T-cell (primary cell): ENCODE results near the gene HSH2D. TPM values are rescaled to one million over a fixed set of nuclear protein-coding genes. Genes with fewer than 3 reads are reported as not detected.
"Not testable (repeated sequence)": the region's sequence is repeated elsewhere in the genome, so short reads cannot be mapped to it uniquely, and the experiment has no call there.

Experiments used
- ATAC-seq, 4 experiments: fragments of 200-7000 bp in 3 of 4; fragments of 150-1000 bp in 1 of 4; cut with Tn5 transposase; replicated peaks in 1 of 4; 1 replicate in 3 of 4; 2 replicates in 1 of 4; pipeline ENCODE4 v1.10.0; 2021; ENCODE audit warnings: moderate library complexity in 3 of 4, mild to moderate bottlenecking in 2 of 4, moderate number of reproducible peaks in 1 of 4
- CTCF ChIA-PET, 2 donors: fragments of 300-600 bp; sonication (Branson Sonifier 250); formaldehyde crosslinking; loops; one replicate each; lab custom pipeline; 2022; ENCODE audit warnings: antibody characterized with exemption in 2 of 2; lab: Charles Lee
- POLR2A ChIA-PET, 2 donors: fragments of 300-600 bp; sonication (Branson Sonifier 250); formaldehyde crosslinking; loops; one replicate each; lab custom pipeline; 2022; ENCODE audit warnings: antibody characterized with exemption in 2 of 2; lab: Charles Lee
- DNase-seq, 35 experiments: peaks; one replicate each; pipeline versions ENCODE4 v3.0.0 to v3.0.0-alpha.2; 2013 to 2023
- H3K27ac ChIP-seq: one replicate; pipeline ENCODE4 v1.5.1; 2013; ENCODE audit warnings: low read length
- H3K27me3 ChIP-seq, 2 experiments: replicated peaks in 1 of 2; 1 replicate in 1 of 2; 2 replicates in 1 of 2; pipeline versions ENCODE4 v1.6.1 to v1.7.0; 2013; ENCODE audit warnings: low read length in 1 of 2, mixed read lengths in 1 of 2; ENCODE audit not compliant: control insufficient read depth in 2 of 2, insufficient read depth in 2 of 2; ENCODE audit errors: extremely low read depth in 1 of 2
- H3K36me3 ChIP-seq, 2 donors: 1 replicate in 1 of 2; 2 replicates in 1 of 2; pipeline versions ENCODE4 v1.6.1 to v1.7.0; 2013; ENCODE audit warnings: low read length in 1 of 2; ENCODE audit not compliant: control insufficient read depth in 2 of 2, insufficient read depth in 1 of 2; ENCODE audit errors: extremely low read depth in 1 of 2
- H3K4me1 ChIP-seq, 2 experiments: 1 replicate in 1 of 2; 2 replicates in 1 of 2; pipeline versions ENCODE4 v1.6.1 to v1.7.0; 2013; ENCODE audit warnings: low read length in 2 of 2, mixed read lengths in 1 of 2; ENCODE audit not compliant: insufficient read depth in 2 of 2, control insufficient read depth in 1 of 2; ENCODE audit errors: extremely low read depth in 1 of 2
- H3K4me3 ChIP-seq, 2 donors: 1 replicate in 1 of 2; 2 replicates in 1 of 2; pipeline versions ENCODE4 v1.5.1 to v1.7.0; 2013; ENCODE audit warnings: mild to moderate bottlenecking in 2 of 2, low read length in 1 of 2, moderate library complexity in 1 of 2; ENCODE audit not compliant: control insufficient read depth in 1 of 2; ENCODE audit errors: extremely low read depth in 1 of 2
- H3K9me3 ChIP-seq: 2 replicates; pipeline ENCODE4 v1.7.0; 2013
- H3K27ac Mint-ChIP-seq, 2 donors: one replicate each; pipeline ENCODE4 v1.8.0; 2020 to 2021; ENCODE audit warnings: mild to moderate bottlenecking in 2 of 2, mixed read lengths in 2 of 2
- H3K27me3 Mint-ChIP-seq, 2 donors: one replicate each; pipeline ENCODE4 v1.8.0; 2021 to 2022; ENCODE audit warnings: mixed read lengths in 2 of 2
- H3K36me3 Mint-ChIP-seq: one replicate; pipeline ENCODE4 v1.8.0; 2021; ENCODE audit warnings: mixed read lengths
- H3K4me1 Mint-ChIP-seq, 3 donors: one replicate each; pipeline ENCODE4 v1.8.0; 2020 to 2022; ENCODE audit warnings: mixed read lengths in 3 of 3, mild to moderate bottlenecking in 1 of 3
- H3K4me3 Mint-ChIP-seq, 3 donors: one replicate each; pipeline ENCODE4 v1.8.0; 2020 to 2022; ENCODE audit warnings: mild to moderate bottlenecking in 3 of 3, mixed read lengths in 3 of 3, moderate library complexity in 3 of 3
- H3K9me3 Mint-ChIP-seq, 3 donors: one replicate each; pipeline ENCODE4 v1.8.0; 2020 to 2022; ENCODE audit warnings: mixed read lengths in 3 of 3
- WGBS: methylation state at CpG from one replicate; pipeline ENCODE4 v1.1.5; 2013; ENCODE audit warnings: missing lambda C conversion rate; ENCODE audit not compliant: insufficient coverage; 5-methylcytosine and 5-hydroxymethylcytosine counted together
- total RNA-seq, 35 experiments: library from RNA in 6 of 35; stranded (reverse) in 6 of 35; fragments of 120-200 nt in 1 of 35; gene quantifications; one replicate each; pipeline versions ENCODE4 v1.2.1 to v1.2.4 and lab custom pipeline; 2013 to 2026

The HSH2D gene
- total RNA-seq, 5 donors from 2014 or later (not counting 1 experiment from before 2014, with no cell fraction given): 23.5 to 37.0 (median 28.5) TPM

DNA sequence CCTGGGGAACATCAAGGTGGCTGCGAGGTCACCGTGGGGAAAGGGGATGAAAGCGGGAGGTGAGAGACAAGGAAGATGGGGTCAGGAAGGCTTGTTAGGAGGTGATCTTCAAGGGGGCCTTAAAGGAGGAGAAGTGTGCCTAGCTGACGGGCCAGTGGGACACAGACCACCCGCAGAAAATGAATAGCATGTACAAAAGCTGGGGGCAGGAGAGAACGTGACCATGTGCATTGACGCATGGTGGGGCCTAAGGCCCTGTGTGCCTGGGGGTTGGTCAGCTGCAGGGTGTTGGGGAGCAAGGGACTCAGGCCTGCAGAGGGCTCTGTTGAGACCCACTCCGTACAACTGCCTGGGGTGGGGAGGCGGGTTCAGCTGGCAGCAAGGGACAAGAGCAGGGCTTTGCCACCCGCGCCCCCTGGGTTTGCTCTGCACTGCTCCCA, 25.9 kb upstream of the HSH2D start:
- Mint-ChIP-seq H3K4me1 (peaks cover 45 to 64% (median 62%) of the 10 kb centered on the region in 3 donors), H3K36me3 (peaks cover 40% of the 10 kb centered on the region), H3K27me3 (no peaks in the 10 kb centered on the region), H3K4me3 (peak overlapping the region in 1 of 3 donors; percentile 18), H3K9me3 (no peaks in the 10 kb centered on the region), H3K27ac (peak overlapping the region; percentile 86 to 95)
- ATAC-seq: no peak
- peak overlapping the region; percentile 73 for H3K27ac ChIP-seq
- ChIA-PET POLR2A (interaction anchor here in 1 of 2 donors (0.5 kb wide), 1 partner anchor 30 kb away, joined by 4 read pairs; no protein-coding TSS in a partner anchor), CTCF (no interaction called here)
- DNase-seq: no peak
- 86% methylated on average over 11 of the region's 11 CpGs for WGBS
- H3K9me3 ChIP-seq: no peaks in the 10 kb centered on the region
- H3K27me3 ChIP-seq: no peaks in the 10 kb centered on the region
- no peak overlapping the region for H3K4me3 ChIP-seq
- peaks cover 0 to 71% of the 10 kb centered on the region in 2 experiments for H3K4me1 ChIP-seq
- peaks cover 27 to 62% of the 10 kb centered on the region in 2 donors for H3K36me3 ChIP-seq

- WGBS: 29% methylated on average over 6 of the region's 12 CpGs
- Mint-ChIP-seq H3K4me1 (peaks cover 41 to 56% (median 55%) of the 10 kb centered on the region in 3 donors), H3K36me3 (peaks cover 38% of the 10 kb centered on the region), H3K9me3 (no peaks in the 10 kb centered on the region), H3K27me3 (no peaks in the 10 kb centered on the region), H3K4me3 (peak overlapping the region; percentile 18 to 31 (median 19)), H3K27ac (peak overlapping the region; percentile 86 to 95)
- Histone ChIP-seq H3K27ac (peak overlapping the region; percentile 73), H3K4me1 (peaks cover 0 to 62% of the 10 kb centered on the region in 2 experiments), H3K4me3 (no peak overlapping the region), H3K27me3 (no peaks in the 10 kb centered on the region), H3K36me3 (peaks cover 36 to 66% of the 10 kb centered on the region in 2 donors), H3K9me3 (no peaks in the 10 kb centered on the region)
- DNase-seq: peak in 4 of 35 experiments; percentile 8 to 58 (median 24)
- ATAC-seq: peak; percentile 30 to 59 (median 42)
- CTCF ChIA-PET: no interaction called here
- POLR2A ChIA-PET: no interaction called here
Observed at GRCh38 chr19:16118489-16119033, 24.9 kb upstream of the HSH2D start.

GRCh38 chr19:16119075-16119857, 24.2 kb upstream of the HSH2D start:
- not testable (repeated sequence) for H3K4me3 ChIP-seq
- H3K4me1 Mint-ChIP-seq: peaks cover 37 to 51% (median 50%) of the 10 kb centered on the region in 3 donors

DNA sequence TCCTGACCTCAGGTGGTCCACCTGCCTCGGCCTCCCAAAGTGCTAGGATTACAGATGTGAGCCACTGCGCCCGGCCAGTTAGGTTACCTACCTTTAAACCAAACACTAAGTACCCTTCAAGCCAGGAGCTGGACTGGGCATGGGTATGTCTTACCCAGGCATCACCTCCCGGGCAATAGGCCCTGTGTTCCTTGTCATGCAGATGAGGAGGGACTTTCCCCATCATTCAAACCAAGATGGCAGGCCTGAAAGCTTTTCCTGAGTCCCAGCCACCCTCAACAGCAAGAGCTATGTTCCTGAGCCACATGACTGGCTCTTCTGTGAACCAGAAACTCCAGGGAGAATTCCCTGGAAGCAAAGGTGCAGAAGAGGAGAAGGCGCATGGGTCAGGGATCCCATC, 22.3 kb upstream of the HSH2D start:
- POLR2A ChIA-PET: no interaction called here

More at GRCh38 chr19:16119075-16119857, 24.2 kb upstream of the HSH2D start:
- peaks cover 0 to 59% of the 10 kb centered on the region in 2 experiments for H3K4me1 ChIP-seq
- not testable (repeated sequence) for H3K27me3 ChIP-seq, H3K27me3 Mint-ChIP-seq, H3K9me3 Mint-ChIP-seq, H3K9me3 ChIP-seq
- WGBS: 54% methylated on average over 10 of the region's 19 CpGs
- peaks cover 40% of the 10 kb centered on the region for H3K36me3 Mint-ChIP-seq
- H3K27ac Mint-ChIP-seq: peak overlapping the region; percentile 86 to 95
- POLR2A ChIA-PET: interaction anchor here in 1 of 2 donors (0.6 kb wide), 1 partner anchor 119 kb away, joined by 4 read pairs; no protein-coding TSS in a partner anchor
- H3K36me3 ChIP-seq: peaks cover 42 to 73% of the 10 kb centered on the region in 2 donors
- H3K27ac ChIP-seq: peak overlapping the region; percentile 73
- DNase-seq (peak in 2 of 35 experiments; percentile 27 to 71), ATAC-seq (peak; percentile 58 to 70 (median 68))
- CTCF ChIA-PET: interaction anchor here in 1 of 2 donors (0.7 kb wide), 1 partner anchor 37 kb away, joined by 4 read pairs; no protein-coding TSS in a partner anchor
- peak overlapping the region; percentile 42 to 75 (median 57) for H3K4me3 Mint-ChIP-seq

GRCh38 chr19:16121967-16122366, 21.5 kb upstream of the HSH2D start:
- Histone ChIP-seq H3K9me3 (no peaks in the 10 kb centered on the region), H3K4me1 (peaks cover 0 to 43% of the 10 kb centered on the region in 2 experiments), H3K4me3 (no peak overlapping the region), H3K27me3 (no peaks in the 10 kb centered on the region), H3K27ac (no peak overlapping the region), H3K36me3 (peaks cover 55 to 85% of the 10 kb centered on the region in 2 donors)
- 94% methylated on average over 7 of the region's 11 CpGs for WGBS
- peaks cover 44% of the 10 kb centered on the region for H3K36me3 Mint-ChIP-seq
- POLR2A ChIA-PET: no interaction called here
- ATAC-seq: no peak
- H3K4me1 Mint-ChIP-seq: peaks cover 19 to 29% (median 28%) of the 10 kb centered on the region in 3 donors
- H3K9me3 Mint-ChIP-seq: no peaks in the 10 kb centered on the region
- no peaks in the 10 kb centered on the region for H3K27me3 Mint-ChIP-seq
- no peak overlapping the region for H3K4me3 Mint-ChIP-seq
- no peak for DNase-seq
- no peak overlapping the region for H3K27ac Mint-ChIP-seq
- CTCF ChIA-PET: no interaction called here

More for the DNA sequence above, 22.3 kb upstream of the HSH2D start:
- H3K9me3 ChIP-seq: no peaks in the 10 kb centered on the region
- peaks cover 24 to 35% (median 35%) of the 10 kb centered on the region in 3 donors for H3K4me1 Mint-ChIP-seq
- no peak overlapping the region for H3K27ac Mint-ChIP-seq
- 92% methylated on average over 3 of the region's 5 CpGs for WGBS
- no peak overlapping the region for H3K4me3 Mint-ChIP-seq
- peaks cover 42% of the 10 kb centered on the region for H3K36me3 Mint-ChIP-seq
- no peak for DNase-seq
- H3K36me3 ChIP-seq: peaks cover 52 to 83% of the 10 kb centered on the region in 2 donors
- H3K4me1 ChIP-seq: peaks cover 0 to 44% of the 10 kb centered on the region in 2 experiments
- no peaks in the 10 kb centered on the region for H3K27me3 ChIP-seq
- no peaks in the 10 kb centered on the region for H3K27me3 Mint-ChIP-seq
- H3K4me3 ChIP-seq: no peak overlapping the region
- no peaks in the 10 kb centered on the region for H3K9me3 Mint-ChIP-seq
- ATAC-seq: no peak
- no peak overlapping the region for H3K27ac ChIP-seq
- CTCF ChIA-PET: interaction anchor here in 1 of 2 donors (0.7 kb wide), 1 partner anchor 51 kb away, joined by 5 read pairs; no protein-coding TSS in a partner anchor

GRCh38 chr19:16124953-16125352, 18.5 kb upstream of the HSH2D start:
- ATAC-seq (no peak), DNase-seq (no peak)
- Mint-ChIP-seq H3K4me1 (no peaks in the 10 kb centered on the region), H3K36me3 (peaks cover 37% of the 10 kb centered on the region), H3K4me3 (no peak overlapping the region), H3K9me3 (no peaks in the 10 kb centered on the region), H3K27me3 (no peaks in the 10 kb centered on the region), H3K27ac (peak overlapping the region in 1 of 2 donors; percentile 39)
- peaks cover 75 to 92% of the 10 kb centered on the region in 2 donors for H3K36me3 ChIP-seq
- no peaks in the 10 kb centered on the region for H3K9me3 ChIP-seq
- no peak overlapping the region for H3K4me3 ChIP-seq
- WGBS: 97% methylated on average over 14 of the region's 14 CpGs
- ChIA-PET POLR2A (no interaction called here), CTCF (no interaction called here)
- H3K27me3 ChIP-seq: no peaks in the 10 kb centered on the region
- H3K27ac ChIP-seq: no peak overlapping the region
- peaks cover 0 to 16% of the 10 kb centered on the region in 2 experiments for H3K4me1 ChIP-seq
